Adipocyte (in vitro differentiated cells): Measurements from ENCODE around the gene DTX3.
"Not testable (repeated sequence)": the region's sequence is repeated elsewhere in the genome, so short reads cannot be mapped to it uniquely, and the experiment has no call there.

Experiments used
- DNase-seq: peaks from one replicate; pipeline ENCODE4 v3.0.0-alpha.2; 2015; ENCODE audit warnings: low read depth
- H3K27me3 ChIP-seq: replicated peaks from 2 replicates; pipeline ENCODE4 v1.7.0; 2013; ENCODE audit warnings: mild to moderate bottlenecking, low read length, moderate library complexity; ENCODE audit not compliant: control insufficient read depth, insufficient read depth
- H3K36me3 ChIP-seq: 2 replicates; pipeline ENCODE4 v1.7.0; 2013; ENCODE audit warnings: low read length, mild to moderate bottlenecking, moderate library complexity; ENCODE audit not compliant: control insufficient read depth, insufficient read depth, severe bottlenecking
- H3K4me1 ChIP-seq: 2 replicates; pipeline ENCODE4 v1.7.0; 2013; ENCODE audit warnings: mild to moderate bottlenecking, low read length, moderate library complexity; ENCODE audit not compliant: control insufficient read depth, insufficient read depth
- H3K4me3 ChIP-seq: 2 replicates; pipeline ENCODE4 v1.7.0; 2013; ENCODE audit warnings: mild to moderate bottlenecking, low read length, moderate library complexity
- H3K9ac ChIP-seq: 2 replicates; pipeline ENCODE4 v1.7.0; 2013; ENCODE audit warnings: mild to moderate bottlenecking, low read length, moderate library complexity
- H3K9me3 ChIP-seq: 2 replicates; pipeline ENCODE4 v1.7.0; 2013; ENCODE audit warnings: mild to moderate bottlenecking, low read length, moderate library complexity; ENCODE audit not compliant: control insufficient read depth

DTX3 gene

GRCh38 chr12:57631566-57632072 is 27.0 kb downstream of the DTX3 start:
- DNase-seq: no peak
- H3K4me3 ChIP-seq: no peak overlapping the region
- H3K36me3 ChIP-seq: no peaks in the 10 kb centered on the region
- no peaks in the 10 kb centered on the region for H3K9me3 ChIP-seq
- no peaks in the 10 kb centered on the region for H3K4me1 ChIP-seq
- H3K9ac ChIP-seq: no peak overlapping the region
- peaks cover 42% of the 10 kb centered on the region for H3K27me3 ChIP-seq

- H3K9me3 ChIP-seq: no peaks in the 10 kb centered on the region
- peaks cover 38% of the 10 kb centered on the region for H3K27me3 ChIP-seq
- H3K9ac ChIP-seq: no peak overlapping the region
- H3K4me1 ChIP-seq: no peaks in the 10 kb centered on the region
- no peaks in the 10 kb centered on the region for H3K36me3 ChIP-seq
- H3K4me3 ChIP-seq: peak overlapping the region; percentile 64
- DNase-seq: peak; percentile 56
Observed at GRCh38 chr12:57632073-57632957, 27.7 kb downstream of the DTX3 start.

DNA sequence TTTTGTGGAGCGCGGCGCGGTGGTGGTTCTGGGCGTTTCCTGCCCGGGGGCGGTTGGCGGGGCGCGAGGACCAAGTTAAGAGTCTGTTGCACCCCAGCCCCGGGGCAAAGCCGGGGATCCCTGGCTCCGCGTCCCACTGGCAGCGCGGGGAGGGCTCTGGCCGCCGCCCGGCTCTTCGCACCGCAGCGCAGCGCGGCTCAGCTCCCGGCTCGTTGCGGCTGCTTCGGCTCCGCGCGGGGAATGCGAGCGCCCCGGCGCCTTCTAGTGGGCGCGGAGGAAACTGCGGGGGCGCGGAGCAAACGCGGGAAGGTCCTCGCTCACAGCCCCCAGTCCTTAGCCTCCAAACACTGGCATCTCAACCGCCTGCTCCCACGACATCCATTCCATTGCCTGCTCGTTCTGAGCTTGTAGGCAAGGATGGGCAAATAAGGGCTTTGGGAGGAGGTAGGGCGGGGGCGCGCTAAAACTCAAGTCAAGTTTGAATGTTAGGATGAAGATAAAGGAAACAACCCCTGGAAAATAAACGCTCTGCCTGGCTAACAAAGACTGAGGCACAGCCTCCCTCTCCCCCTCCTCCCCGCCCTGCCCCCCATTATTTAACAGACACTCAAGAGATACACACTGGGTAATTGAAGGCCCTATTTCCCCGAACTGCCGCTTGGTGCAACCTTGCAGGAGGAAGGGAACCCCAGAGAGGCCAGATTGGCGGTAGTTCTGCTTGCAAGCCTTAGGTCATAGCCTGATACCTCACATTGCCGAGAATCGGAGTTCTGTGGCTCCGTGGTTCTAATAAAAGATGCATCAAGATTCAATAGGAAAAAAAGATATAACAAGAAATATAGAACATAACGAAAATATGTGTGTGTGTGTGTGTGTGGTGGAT is 28.6 kb downstream of the DTX3 start, which contains the start of gene B4GALNT1:
B4GALNT1 (minus strand) TSS at position 244 of the 883 bp plus-strand sequence. CDS start 1,069 bp downstream, outside the sequence.
- peak within 1 kb of the TSS; percentile 64 for H3K4me3 ChIP-seq
- peak; percentile 89 for DNase-seq
- no peaks in the 10 kb centered on the region for H3K9me3 ChIP-seq
- H3K9ac ChIP-seq: no peak within 1 kb of the TSS
- H3K4me1 ChIP-seq: no peaks in the 10 kb centered on the region
- H3K36me3 ChIP-seq: no peaks in the 10 kb centered on the region
- peaks cover 37% of the 10 kb centered on the region for H3K27me3 ChIP-seq

GRCh38 chr12:57636731-57637130 is 32.1 kb downstream of the DTX3 start:
- peaks cover 41% of the 10 kb centered on the region for H3K27me3 ChIP-seq
- H3K9me3 ChIP-seq, H3K36me3 ChIP-seq, H3K4me3 ChIP-seq, H3K9ac ChIP-seq, H3K4me1 ChIP-seq, DNase-seq: not testable (repeated sequence)

- no peak overlapping the region for H3K9ac ChIP-seq
- H3K4me1 ChIP-seq: peaks cover 5% of the 10 kb centered on the region
- peaks cover 41% of the 10 kb centered on the region for H3K27me3 ChIP-seq
- no peak overlapping the region for H3K4me3 ChIP-seq
- H3K9me3 ChIP-seq: no peaks in the 10 kb centered on the region
- H3K36me3 ChIP-seq: no peaks in the 10 kb centered on the region
- no peak for DNase-seq
Observed at GRCh38 chr12:57637364-57637763, 32.7 kb downstream of the DTX3 start.

DNA sequence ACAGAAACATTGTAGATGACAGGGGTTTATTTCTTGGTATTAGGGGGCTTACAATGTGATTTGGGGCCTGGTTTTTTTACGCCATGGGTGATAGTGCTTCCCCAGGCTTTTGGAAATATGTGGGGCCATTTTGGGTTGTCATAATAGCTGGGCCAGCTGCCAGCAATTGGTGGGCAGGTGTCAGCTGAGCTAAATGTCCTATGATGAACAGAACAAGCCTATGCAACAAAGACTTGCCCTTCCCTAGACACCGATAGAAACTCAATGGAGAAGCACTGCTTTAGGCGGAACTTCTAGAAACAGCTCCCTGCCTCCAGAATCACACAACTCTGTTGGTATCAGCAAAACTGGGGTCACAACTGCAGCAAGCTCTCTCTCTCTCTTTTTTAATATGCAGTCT is 33.5 kb downstream of the DTX3 start:
- H3K36me3 ChIP-seq: no peaks in the 10 kb centered on the region
- peaks cover 5% of the 10 kb centered on the region for H3K4me1 ChIP-seq
- peaks cover 45% of the 10 kb centered on the region for H3K27me3 ChIP-seq
- DNase-seq: no peak
- no peak overlapping the region for H3K4me3 ChIP-seq
- H3K9me3 ChIP-seq: no peaks in the 10 kb centered on the region
- no peak overlapping the region for H3K9ac ChIP-seq

DNA sequence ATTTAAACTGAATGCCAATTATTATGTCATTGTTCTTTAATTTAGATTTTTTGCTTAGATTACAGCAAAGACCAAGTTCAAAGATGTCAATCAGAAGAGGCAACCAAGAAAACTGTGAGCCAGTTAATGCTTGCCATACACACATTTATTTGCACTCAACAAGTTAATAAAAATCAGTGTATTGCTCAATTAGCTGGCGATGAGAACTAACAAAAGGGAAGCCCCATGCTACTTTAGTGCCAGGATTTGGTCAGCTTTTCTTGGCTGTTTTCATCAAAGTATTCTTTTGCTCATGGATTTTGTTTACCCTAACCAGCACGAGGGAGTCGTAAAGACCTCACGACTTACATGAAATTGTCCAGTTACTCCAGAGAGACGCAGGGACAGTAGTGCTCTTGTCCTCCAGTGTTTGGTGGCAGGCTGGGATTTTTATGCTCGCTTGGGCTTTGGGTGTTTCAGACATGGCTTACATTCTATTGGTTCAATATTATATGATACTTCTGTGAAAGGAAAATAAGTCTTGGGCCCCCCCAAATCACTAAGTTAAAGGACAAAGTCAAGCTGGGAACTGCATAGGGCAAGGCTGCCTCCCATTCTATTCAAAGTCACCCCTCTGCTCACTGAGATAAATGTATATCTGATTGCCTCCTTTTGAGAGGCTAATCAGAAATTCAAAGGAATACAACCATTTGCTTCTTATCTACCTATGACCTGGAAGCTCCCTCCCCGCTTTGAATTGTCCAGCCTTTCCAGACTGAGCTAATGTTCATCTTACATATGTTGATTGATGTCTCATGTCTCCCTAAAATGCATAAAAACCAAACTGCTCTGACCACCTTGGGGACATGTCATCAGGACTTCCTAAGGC is 35.8 kb downstream of the DTX3 start:
- Histone ChIP-seq H3K4me3 (no peak overlapping the region), H3K36me3 (no peaks in the 10 kb centered on the region), H3K27me3 (peaks cover 45% of the 10 kb centered on the region), H3K9me3 (peaks cover 7% of the 10 kb centered on the region), H3K4me1 (peaks cover 5% of the 10 kb centered on the region), H3K9ac (no peak overlapping the region)
- DNase-seq: no peak

- Histone ChIP-seq H3K4me3 (no peak overlapping the region), H3K9me3 (peaks cover 13% of the 10 kb centered on the region), H3K9ac (no peak overlapping the region), H3K27me3 (peaks cover 45% of the 10 kb centered on the region), H3K36me3 (no peaks in the 10 kb centered on the region), H3K4me1 (peaks cover 5% of the 10 kb centered on the region)
- no peak for DNase-seq
Observed at GRCh38 chr12:57641699-57642442, 37.2 kb downstream of the DTX3 start.

- not testable (repeated sequence) for H3K4me1 ChIP-seq, DNase-seq, H3K36me3 ChIP-seq, H3K9ac ChIP-seq, H3K4me3 ChIP-seq
- H3K27me3 ChIP-seq: peaks cover 16% of the 10 kb centered on the region
- H3K9me3 ChIP-seq: peaks cover 13% of the 10 kb centered on the region
Observed at GRCh38 chr12:57645990-57646658, 41.5 kb downstream of the DTX3 start.

- not testable (repeated sequence) for H3K36me3 ChIP-seq, H3K9ac ChIP-seq, H3K4me1 ChIP-seq, DNase-seq, H3K4me3 ChIP-seq
- H3K27me3 ChIP-seq: peaks cover 10% of the 10 kb centered on the region
- peaks cover 13% of the 10 kb centered on the region for H3K9me3 ChIP-seq
Observed at GRCh38 chr12:57646659-57647049, 42.0 kb downstream of the DTX3 start.
